Gastroesophageal sphincter (tissue), 4 donors: ENCODE measurements around the gene OR2M4. TPM values are rescaled to one million over a fixed set of nuclear protein-coding genes. Genes with fewer than 3 reads are reported as not detected.

ENCODE experiments used
- ATAC-seq: fragments of 150-250 bp; one replicate; pipeline ENCODE4 v1.9.1; 2016; ENCODE audit warnings: mild to moderate bottlenecking, moderate library complexity
- H3K27ac ChIP-seq, 4 donors: fragments of 200-600 bp; sonication (generic) in 3 of 4; 1 replicate in 3 of 4; 2 replicates in 1 of 4; pipeline ENCODE4 v1.5.1; 2016 to 2019
- H3K27me3 ChIP-seq: fragments of 200-600 bp; sonication (generic); one replicate; pipeline ENCODE4 v1.5.1; 2019
- H3K36me3 ChIP-seq, 2 donors: fragments of 200-600 bp; sonication (generic); one replicate each; pipeline ENCODE4 v1.5.1; 2019; ENCODE audit warnings: control low read depth in 1 of 2
- H3K4me1 ChIP-seq, 3 donors: fragments of 200-600 bp; sonication (generic); 1 replicate in 2 of 3; 2 replicates in 1 of 3; pipeline ENCODE4 v1.5.1; 2016 to 2019; ENCODE audit warnings: control low read depth in 2 of 3
- H3K4me3 ChIP-seq, 2 donors: fragments of 200-600 bp; sonication (generic); one replicate each; pipeline ENCODE4 v1.5.1; 2019; ENCODE audit warnings: mild to moderate bottlenecking in 1 of 2, moderate library complexity in 1 of 2
- H3K9me3 ChIP-seq, 3 donors: fragments of 200-600 bp; sonication (generic); one replicate each; pipeline ENCODE4 v1.5.1; 2017 to 2019; ENCODE audit warnings: control low read depth in 2 of 3
- EP300 ChIP-seq: sonication (generic); formaldehyde crosslinking; IDR thresholded peaks from one replicate; pipeline ENCODE4 v1.6.1; 2017; ENCODE audit warnings: antibody characterized with exemption, mild to moderate bottlenecking
- POLR2A ChIP-seq, 2 donors: fragments of 450-650 bp; IDR thresholded peaks; one replicate each; pipeline ENCODE4 v1.6.1; 2017; ENCODE audit warnings: antibody characterized with exemption in 2 of 2, mild to moderate bottlenecking in 2 of 2, moderate library complexity in 1 of 2
- POLR2AphosphoS5 ChIP-seq: sonication (generic); formaldehyde crosslinking; IDR thresholded peaks from one replicate; pipeline ENCODE4 v1.6.1; 2017; ENCODE audit warnings: antibody characterized with exemption
- WGBS, 2 donors: methylation state at CpG; one replicate each; pipeline ENCODE4 v1.1.5; 2018; ENCODE audit warnings: low coverage in 1 of 2; 5-methylcytosine and 5-hydroxymethylcytosine counted together
- total RNA-seq, 4 donors: library from RNA; depleted of rRNA; stranded (reverse); fragments of >200 nt; gene quantifications; one replicate each; pipeline ENCODE4 v1.1.0, GENCODE V29; 2016
- TF ChIP-seq, protein P1 (sequence below), 4 experiments: fragments of 200-600 bp in 2 of 4; fragments of 450-650 bp in 2 of 4; sonication (generic) in 1 of 4; IDR thresholded peaks; one replicate each; pipeline ENCODE4 v1.5.1; 2017 to 2019; ENCODE audit warnings: antibody characterized with exemption in 4 of 4, mild to moderate bottlenecking in 2 of 4, moderate library complexity in 2 of 4

OR2M4 gene
- total RNA-seq: under 1 TPM in 2 of 4 donors, not detected in 2; 0.05 to 0.50 TPM

GRCh38 chr1:248231117-248231516, at the start of gene OR2M4:
Gene OR2M4 (plus strand): TSS chr1:248231417. CDS start chr1:248238929, 7,512 bp downstream.
- Histone ChIP-seq H3K9me3 (peaks cover 0 to 4% (median 0%) of the 10 kb centered on the region in 3 donors), H3K36me3 (no peaks in the 10 kb centered on the region), H3K4me1 (no peaks in the 10 kb centered on the region), H3K27ac (no peak within 1 kb of the TSS), H3K4me3 (no peak within 1 kb of the TSS), H3K27me3 (no peaks in the 10 kb centered on the region)
- TF ChIP-seq, protein P1, sequence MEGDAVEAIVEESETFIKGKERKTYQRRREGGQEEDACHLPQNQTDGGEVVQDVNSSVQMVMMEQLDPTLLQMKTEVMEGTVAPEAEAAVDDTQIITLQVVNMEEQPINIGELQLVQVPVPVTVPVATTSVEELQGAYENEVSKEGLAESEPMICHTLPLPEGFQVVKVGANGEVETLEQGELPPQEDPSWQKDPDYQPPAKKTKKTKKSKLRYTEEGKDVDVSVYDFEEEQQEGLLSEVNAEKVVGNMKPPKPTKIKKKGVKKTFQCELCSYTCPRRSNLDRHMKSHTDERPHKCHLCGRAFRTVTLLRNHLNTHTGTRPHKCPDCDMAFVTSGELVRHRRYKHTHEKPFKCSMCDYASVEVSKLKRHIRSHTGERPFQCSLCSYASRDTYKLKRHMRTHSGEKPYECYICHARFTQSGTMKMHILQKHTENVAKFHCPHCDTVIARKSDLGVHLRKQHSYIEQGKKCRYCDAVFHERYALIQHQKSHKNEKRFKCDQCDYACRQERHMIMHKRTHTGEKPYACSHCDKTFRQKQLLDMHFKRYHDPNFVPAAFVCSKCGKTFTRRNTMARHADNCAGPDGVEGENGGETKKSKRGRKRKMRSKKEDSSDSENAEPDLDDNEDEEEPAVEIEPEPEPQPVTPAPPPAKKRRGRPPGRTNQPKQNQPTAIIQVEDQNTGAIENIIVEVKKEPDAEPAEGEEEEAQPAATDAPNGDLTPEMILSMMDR (IDR thresholded peaks at IDR 0.05): no peak
- no peak for TF ChIP-seq EP300
- TF ChIP-seq POLR2A (IDR thresholded peaks at IDR 0.05): no peak
- no peak for TF ChIP-seq POLR2AphosphoS5
- 68 to 83% methylated on average over 2 of the region's 2 CpGs for WGBS, 2 donors
- no peak for ATAC-seq

DNA sequence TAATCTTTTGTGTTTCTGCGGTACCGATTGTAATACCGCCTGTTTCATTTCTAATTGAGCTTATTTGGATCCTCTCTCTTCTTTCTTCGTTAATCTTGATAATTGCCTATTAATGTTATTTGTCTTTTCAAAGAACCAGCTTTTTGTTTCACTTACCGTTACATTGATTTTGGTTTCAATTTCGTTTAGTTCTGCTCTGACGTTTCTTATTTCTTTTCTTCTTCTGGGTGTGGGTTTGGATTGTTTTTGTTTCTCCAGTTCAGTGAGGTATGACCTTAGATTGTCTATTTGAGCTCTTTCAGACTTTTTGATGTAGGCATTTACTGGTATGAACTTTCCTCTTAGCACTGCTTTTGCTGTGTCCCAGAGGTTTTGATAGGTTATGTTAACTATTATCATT, 47.2 kb upstream of the OR2M4 start:
- WGBS, 2 donors: 83% methylated on average over 7 of the region's 7 CpGs; no CpG with 5 or more reads in 1 of the 2 donors
- no peak overlapping the region for H3K4me3 ChIP-seq
- H3K27me3 ChIP-seq: no peaks in the 10 kb centered on the region
- TF ChIP-seq, protein P1 (IDR thresholded peaks at IDR 0.05): no peak
- TF ChIP-seq EP300 (no peak), POLR2AphosphoS5 (no peak), POLR2A (IDR thresholded peaks at IDR 0.05) (no peak)
- no peak for ATAC-seq
- no peaks in the 10 kb centered on the region for H3K4me1 ChIP-seq
- no peaks in the 10 kb centered on the region for H3K36me3 ChIP-seq
- no peak overlapping the region for H3K27ac ChIP-seq
- peaks cover 0 to 8% (median 0%) of the 10 kb centered on the region in 3 donors for H3K9me3 ChIP-seq

DNA sequence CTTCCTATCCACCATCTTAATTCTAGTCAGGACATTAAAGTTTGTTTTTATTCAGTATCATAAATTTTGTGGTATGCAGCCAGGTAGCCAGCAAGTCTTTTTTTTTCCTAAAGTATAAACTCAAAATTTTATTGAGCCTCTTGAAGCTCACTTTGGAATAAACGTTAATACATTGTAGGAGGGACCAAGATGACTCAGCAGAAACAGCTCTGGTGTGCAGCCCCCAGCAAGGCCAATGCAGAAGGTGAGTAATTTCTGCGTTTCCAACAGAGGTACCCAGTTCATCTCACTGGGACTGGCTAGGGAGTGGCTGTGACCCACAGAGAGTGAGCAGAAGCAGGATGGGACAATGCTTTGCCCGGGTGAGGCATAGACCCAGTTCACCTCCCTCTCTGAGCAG, 43.9 kb upstream of the OR2M4 start:
- H3K9me3 ChIP-seq: peaks cover 0 to 8% (median 0%) of the 10 kb centered on the region in 3 donors
- no peak for TF ChIP-seq EP300
- TF ChIP-seq POLR2AphosphoS5: no peak
- TF ChIP-seq, protein P1 (IDR thresholded peaks at IDR 0.05): no peak
- no peak for TF ChIP-seq POLR2A (IDR thresholded peaks at IDR 0.05)
- H3K36me3 ChIP-seq: no peaks in the 10 kb centered on the region
- H3K27me3 ChIP-seq: no peaks in the 10 kb centered on the region
- H3K4me3 ChIP-seq: no peak overlapping the region
- no peak overlapping the region for H3K27ac ChIP-seq
- H3K4me1 ChIP-seq: no peaks in the 10 kb centered on the region
- no peak for ATAC-seq
- WGBS, 2 donors: 33% methylated on average over 1 of the region's 3 CpGs; no CpG with 5 or more reads in 1 of the 2 donors

- no peaks in the 10 kb centered on the region for H3K4me1 ChIP-seq
- H3K27me3 ChIP-seq: no peaks in the 10 kb centered on the region
- TF ChIP-seq, protein P1 (IDR thresholded peaks at IDR 0.05): no peak
- TF ChIP-seq EP300 (no peak), POLR2AphosphoS5 (no peak), POLR2A (IDR thresholded peaks at IDR 0.05) (no peak)
- 27 to 80% methylated on average over 1 to 8 of the region's 11 CpGs for WGBS, 2 donors
- H3K36me3 ChIP-seq: no peaks in the 10 kb centered on the region
- H3K9me3 ChIP-seq: peaks cover 0 to 17% (median 0%) of the 10 kb centered on the region in 3 donors
- ATAC-seq: no peak
- no peak overlapping the region for H3K27ac ChIP-seq
- H3K4me3 ChIP-seq: no peak overlapping the region
Measured at GRCh38 chr1:248189026-248189425, 42.2 kb upstream of the OR2M4 start.

DNA sequence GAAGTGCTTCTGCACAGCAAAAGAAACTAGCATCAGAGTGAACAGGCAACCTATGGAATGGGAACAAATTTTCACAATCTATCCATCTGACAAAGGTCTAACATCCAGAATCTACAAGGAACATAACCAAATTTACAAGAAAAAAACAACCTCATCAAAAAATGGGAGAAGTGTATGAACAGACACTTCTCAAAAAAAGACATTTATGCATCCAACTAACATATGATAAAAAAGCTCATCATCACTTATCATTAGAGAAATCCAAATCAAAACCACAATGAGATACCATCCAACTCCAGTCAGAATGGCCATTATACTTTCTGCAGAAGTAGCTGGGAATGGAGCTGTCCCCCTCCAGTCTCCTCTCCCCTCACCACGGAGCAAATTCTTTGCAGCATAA, 37.1 kb upstream of the OR2M4 start:
- no peak overlapping the region for H3K4me3 ChIP-seq
- peaks cover 0 to 17% (median 0%) of the 10 kb centered on the region in 3 donors for H3K9me3 ChIP-seq
- H3K4me1 ChIP-seq: no peaks in the 10 kb centered on the region
- H3K27me3 ChIP-seq: no peaks in the 10 kb centered on the region
- TF ChIP-seq, protein P1 (IDR thresholded peaks at IDR 0.05): no peak
- TF ChIP-seq POLR2AphosphoS5 (no peak), EP300 (no peak), POLR2A (IDR thresholded peaks at IDR 0.05) (no peak)
- H3K36me3 ChIP-seq: no peaks in the 10 kb centered on the region
- 79% methylated on average over 1 of the region's 1 CpG; no CpG with 5 or more reads in 1 of the 2 donors for WGBS, 2 donors
- ATAC-seq: no peak
- H3K27ac ChIP-seq: no peak overlapping the region
